GM19468 (cell line): ENCODE measurements around the gene PTPRK.

Experiments
- ATAC-seq: cut with Tn5 transposase; IDR thresholded peaks from one replicate; pipeline ENCODE4 v1.9.1; 2021; ENCODE audit warnings: mild to moderate bottlenecking, moderate library complexity, moderate number of reproducible peaks; ENCODE audit not compliant: unreplicated experiment; ENCODE audit errors: extremely low read depth

The PTPRK gene

GRCh38 chr6:128067446-128068118 lies 452.8 kb downstream of the PTPRK start:
- ATAC-seq, result no peak

- ATAC-seq, result no peak
Observed at GRCh38 chr6:128065072-128065471, 455.3 kb downstream of the PTPRK start.

DNA sequence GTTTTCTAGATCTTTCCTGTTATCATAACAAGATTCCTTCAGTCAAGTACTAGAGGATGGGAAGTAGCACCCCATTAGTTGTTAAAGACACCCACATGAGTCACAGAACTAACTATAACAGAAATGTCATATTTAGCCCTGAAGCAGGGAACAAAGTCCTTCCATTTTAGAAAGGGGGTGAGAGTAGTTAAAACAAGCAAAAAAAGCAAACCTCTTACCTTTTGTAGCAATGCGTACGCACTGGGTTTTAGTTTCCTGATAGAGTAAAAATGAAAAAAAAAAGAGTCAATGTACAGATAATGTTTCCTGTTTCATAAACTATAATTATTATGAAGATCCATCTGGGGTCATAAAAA lies 455.9 kb downstream of the PTPRK start:
- ATAC-seq, result no peak

GRCh38 chr6:128063850-128064539 lies 456.4 kb downstream of the PTPRK start:
- no peak for ATAC-seq

DNA sequence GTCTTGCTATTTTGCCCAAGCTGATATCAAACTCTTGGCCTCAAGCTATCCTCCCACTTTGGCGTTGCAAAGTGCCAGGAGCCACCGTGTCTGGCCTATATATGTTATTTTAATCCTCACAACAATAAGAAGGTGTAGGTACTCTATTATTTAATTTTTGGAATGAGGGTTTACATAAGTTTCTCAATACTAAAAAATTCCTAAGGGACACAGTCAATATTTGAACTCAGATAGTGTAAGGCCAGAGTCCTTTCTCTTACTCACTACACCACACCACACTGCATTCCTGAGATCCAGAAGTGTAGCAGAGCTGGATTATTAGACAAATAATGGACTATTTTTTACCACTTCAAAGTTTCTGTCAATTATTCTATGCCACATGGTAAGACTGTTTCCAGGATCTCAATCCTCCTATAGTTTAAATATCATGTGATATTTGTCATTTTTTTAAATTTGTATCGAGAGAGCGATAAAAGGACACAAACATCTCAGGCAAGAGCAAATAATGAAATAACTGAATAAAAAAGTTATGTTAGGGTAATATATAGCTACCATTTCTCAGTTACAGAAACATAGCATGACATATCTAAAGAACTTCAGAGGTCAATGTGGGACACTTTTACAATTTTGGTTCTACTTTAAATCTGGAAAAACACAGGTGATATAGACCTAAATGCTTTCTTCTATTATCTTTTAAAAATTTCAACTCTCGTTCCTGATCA lies 457.4 kb downstream of the PTPRK start:
- ATAC-seq, result no peak

DNA sequence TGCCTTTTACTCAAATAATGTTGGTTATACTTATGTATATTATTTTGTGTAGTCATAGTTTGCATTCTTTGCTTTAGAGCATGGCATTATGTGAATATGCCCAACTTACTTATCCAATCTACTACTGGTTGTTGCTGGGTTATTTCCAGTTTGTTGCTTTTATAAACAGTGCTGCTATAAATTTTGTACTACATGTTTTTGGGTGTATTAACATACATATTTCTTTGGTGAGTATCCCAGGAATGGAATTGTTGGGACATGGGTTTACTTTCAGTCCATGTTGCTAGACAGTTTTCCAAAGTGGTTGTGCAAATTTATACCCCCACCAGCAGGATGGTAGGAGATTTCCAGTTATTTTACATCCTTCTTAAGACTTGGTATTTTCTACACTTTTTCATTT lies 462.5 kb downstream of the PTPRK start:
- ATAC-seq, result no peak

- no peak for ATAC-seq
Observed at GRCh38 chr6:128057541-128057940, 462.9 kb downstream of the PTPRK start.

DNA sequence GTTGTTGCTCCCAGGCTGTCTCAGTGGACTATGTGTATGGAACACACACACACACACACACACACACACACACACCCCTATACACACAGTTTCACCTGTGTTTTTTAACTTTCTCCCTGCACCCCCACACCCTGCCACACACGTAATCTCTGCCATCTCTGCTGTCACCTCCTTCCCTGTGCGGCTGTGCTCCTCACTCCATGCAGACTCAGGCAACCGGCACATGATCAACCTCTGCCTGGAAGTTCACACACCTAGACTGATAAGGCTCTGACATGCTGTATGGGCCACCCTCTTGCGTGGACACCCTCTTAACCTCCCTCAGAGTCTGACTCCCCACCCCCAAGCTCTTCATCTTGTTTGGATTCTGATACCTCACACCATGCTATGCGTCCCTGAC lies 467.3 kb downstream of the PTPRK start:
- ATAC-seq, result no peak

- no peak for ATAC-seq
Observed at GRCh38 chr6:128047989-128048388, 472.4 kb downstream of the PTPRK start.

- no peak for ATAC-seq
Observed at GRCh38 chr6:128046033-128046432, 474.4 kb downstream of the PTPRK start.

- ATAC-seq, result no peak
Observed at GRCh38 chr6:128039543-128039942, 480.9 kb downstream of the PTPRK start.

- no peak for ATAC-seq
Observed at GRCh38 chr6:128036808-128037570, 483.4 kb downstream of the PTPRK start.

GRCh38 chr6:128033156-128033555 lies 487.2 kb downstream of the PTPRK start:
- no peak for ATAC-seq

DNA sequence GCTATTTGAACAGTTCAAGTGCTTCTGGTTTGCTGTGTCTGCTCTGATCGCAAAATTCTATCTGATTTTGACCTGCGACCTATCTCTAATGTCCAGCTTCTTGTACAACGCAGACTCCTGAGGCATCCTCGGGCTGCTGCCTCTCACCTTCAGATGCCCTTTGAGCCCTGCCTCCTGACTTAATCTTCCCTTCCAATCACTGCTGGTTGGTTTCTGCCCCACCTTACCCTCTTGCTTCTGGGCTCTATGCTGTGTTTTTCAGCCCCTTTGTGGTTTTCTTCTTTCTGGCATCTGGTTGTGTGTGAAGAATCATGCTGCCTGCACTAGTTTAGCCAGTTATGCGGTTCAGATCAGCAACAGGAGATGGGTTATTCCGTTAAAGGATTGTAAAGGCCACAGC lies 488.4 kb downstream of the PTPRK start:
- no peak for ATAC-seq

DNA sequence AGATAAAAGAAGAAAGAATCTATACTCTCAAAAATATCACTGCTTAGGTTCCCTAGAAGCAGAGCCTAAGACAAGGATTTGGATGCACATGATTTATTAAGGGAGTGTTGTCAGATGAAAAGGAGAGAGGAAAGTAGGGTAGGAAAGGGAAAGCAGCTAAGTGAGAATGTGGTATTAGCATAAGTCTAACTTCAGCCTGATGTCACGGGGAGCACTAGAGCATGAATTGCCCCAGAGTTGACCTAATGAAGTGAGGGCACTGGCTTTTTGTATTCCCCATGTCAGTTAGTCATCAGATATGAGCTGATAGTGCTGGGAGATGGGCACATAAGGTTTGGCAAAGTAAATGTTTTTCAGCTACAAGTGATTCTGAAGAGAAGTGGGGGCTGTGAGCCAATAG lies 490.6 kb downstream of the PTPRK start:
- ATAC-seq, result no peak

GRCh38 chr6:128028183-128028582 lies 492.2 kb downstream of the PTPRK start:
- ATAC-seq, result no peak

GRCh38 chr6:128025478-128025877 lies 494.9 kb downstream of the PTPRK start:
- no peak for ATAC-seq

DNA sequence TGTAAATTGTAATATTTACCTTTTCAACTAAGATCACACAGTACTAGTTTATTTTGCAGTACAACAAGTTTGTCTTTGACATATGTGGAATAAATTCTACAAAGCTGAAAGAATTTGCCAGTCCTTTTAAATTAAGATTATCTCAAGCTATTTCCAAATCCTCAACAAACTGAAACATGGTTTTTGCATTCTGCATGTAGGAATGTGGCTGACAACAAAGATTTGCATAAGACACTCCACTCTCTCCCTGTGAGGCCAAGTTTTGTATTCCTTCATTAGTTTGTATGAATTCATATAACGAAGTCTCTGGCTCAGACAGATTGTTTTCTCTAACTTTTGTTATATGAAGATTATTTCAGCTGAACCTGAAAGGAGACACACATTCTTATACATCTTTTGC lies 495.4 kb downstream of the PTPRK start:
- ATAC-seq, result no peak

DNA sequence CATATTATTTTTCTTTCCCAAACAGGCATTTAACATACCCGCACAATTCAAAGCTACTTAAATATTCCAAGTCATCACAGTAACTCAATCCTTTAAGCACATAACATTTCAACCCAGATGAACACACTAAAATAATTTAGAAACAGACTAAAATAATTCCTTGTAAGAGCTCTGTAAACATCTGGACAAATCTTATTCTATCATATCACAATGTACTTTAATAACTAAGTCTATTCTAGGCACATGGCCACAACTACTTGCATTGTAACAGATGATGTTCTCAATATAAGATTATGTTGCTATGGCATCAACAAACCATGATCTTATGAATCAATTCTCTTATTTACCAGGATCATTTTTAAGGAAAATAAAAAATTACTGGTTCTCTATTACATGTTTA lies 496.4 kb downstream of the PTPRK start:
- ATAC-seq, result no peak

GRCh38 chr6:128018821-128019220 lies 501.6 kb downstream of the PTPRK start:
- ATAC-seq, result no peak

- no peak for ATAC-seq
Observed at GRCh38 chr6:128017288-128017687, 503.1 kb downstream of the PTPRK start.
